T47D (cell line): Measurements from ENCODE around the gene GBGT1.

Experiments
- DNase-seq, 2 experiments: peaks; one replicate each; pipeline versions ENCODE4 v3.0.0 to v3.0.0-alpha.2; 2011 to 2012; ENCODE audit warnings: low read depth in 1 of 2, low spot score in 1 of 2
- JUND ChIP-seq: IDR thresholded peaks from 2 replicates; pipeline ENCODE4 v1.6.1; 2012; ENCODE audit warnings: low read depth
- in situ Hi-C: cut with HindIII; loops from 2 replicates; pipeline ENCODE4 v1.10.0; 2016; ENCODE audit warnings: low sequenced_read_pairs, low pct_unique_long_range_greater_than_20kb

The GBGT1 gene

DNA sequence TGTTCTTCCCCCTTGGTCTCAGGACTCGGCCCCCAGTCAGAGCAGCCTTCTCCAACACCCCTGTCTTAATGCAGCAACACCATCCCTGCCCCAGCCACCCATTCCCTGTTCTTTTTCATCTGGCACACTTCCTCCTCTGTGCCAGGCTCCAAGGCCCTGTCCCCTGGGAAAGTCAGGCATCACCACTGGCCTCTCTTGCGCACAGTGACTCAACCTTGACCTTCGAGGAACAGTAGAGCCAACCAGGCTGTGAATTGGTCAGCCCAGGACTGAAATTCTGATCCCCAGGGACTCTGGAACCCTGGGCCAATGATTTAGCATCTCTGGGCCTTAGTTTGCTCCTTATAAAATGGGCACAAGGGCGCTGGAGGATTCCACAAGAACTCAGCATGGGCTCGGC is 32.2 kb downstream of the GBGT1 start:
- no peak for DNase-seq
- in situ Hi-C loops = no loop called here
- TF ChIP-seq JUND = no peak

DNA sequence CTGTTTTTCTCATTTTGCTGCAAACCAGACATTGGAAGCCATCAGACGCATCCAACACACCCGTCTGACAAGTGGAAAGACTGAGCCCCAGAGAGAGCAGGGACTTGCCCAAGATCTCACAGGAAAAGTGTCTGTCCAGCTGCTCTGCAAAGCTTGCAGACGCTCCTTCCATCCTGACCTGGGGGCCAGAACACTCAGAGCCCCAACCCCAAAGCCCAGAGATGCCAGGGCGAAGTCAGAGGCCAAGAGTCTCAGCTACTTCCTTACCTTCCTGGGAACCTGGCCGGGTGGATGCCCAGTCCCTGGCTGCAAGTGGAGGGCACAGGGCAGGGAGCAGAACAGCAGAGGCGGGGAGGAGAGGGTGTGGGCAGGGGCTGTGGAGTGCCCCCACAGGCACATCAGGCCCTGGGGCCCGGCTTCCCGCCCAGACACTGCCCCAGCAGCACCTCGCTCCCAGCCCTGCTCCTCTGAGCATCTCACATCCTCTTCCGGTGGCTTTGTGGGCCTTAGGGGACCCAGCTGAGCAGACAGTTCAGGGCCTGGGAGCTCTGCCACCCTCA is 32.9 kb downstream of the GBGT1 start:
- in situ Hi-C loops = no loop called here
- DNase-seq = no peak

DNA sequence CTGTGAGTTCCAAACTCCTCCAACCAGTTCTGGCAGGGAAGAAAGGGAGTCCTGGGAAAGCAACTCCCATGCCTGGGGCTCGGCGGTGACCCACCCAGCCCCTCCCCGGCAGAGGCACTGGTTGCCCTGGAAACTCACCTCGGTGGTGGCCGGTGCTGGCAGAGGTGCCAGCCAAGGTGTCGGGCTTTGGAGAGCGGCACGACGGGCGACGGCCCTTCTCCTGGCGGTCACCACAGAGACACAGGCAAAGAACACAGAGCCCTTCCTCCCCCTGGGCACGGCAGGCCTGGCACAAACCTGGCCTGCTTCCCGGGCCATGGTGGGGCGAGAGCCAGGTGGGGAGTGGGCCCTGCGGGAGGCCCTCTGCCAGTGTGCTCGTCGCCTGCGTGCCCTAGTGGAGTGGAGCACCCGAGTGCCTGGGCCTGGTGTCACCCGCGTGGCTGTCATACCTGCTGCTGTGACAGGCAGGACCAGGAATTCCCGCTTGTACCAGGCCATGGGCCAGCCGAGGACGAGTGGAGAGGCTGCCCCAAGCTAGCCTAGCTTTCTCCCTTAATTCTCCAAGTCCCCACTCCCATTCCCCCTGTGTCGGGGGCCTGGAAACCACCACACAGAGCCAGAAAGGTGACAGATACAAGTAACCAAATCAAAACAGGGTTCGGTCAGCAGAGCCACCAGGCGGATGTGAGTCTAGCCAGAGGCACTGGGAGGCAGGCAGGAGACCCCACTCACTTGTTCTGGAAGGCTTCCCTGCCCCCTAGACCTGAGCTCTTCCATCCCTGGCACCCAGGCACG is 34.5 kb downstream of the GBGT1 start:
- DNase-seq = no peak
- in situ Hi-C loops = no loop called here
- no peak for TF ChIP-seq JUND

More for the DNA sequence above, 32.9 kb downstream of the GBGT1 start:
- no peak for TF ChIP-seq JUND

DNA sequence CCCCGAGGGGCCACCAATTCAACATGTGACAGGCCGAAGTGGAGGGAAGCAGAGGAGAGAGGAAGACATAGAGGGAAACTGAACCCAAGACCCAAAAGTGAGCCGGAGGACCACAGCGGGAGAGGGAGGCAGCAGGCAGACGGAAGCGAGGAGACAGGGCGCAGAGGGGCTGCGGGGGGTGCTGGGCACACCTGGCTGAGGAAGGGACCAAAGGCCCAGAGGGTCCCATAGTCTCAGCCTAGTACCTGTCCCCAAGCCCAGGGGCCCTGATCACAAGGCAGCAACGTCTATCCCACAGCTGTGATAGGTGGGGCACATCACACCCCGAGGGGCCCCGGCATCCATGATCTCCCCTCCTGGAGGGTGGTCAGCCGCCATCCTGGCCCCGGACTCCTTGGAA is 35.6 kb downstream of the GBGT1 start:
- no peak for TF ChIP-seq JUND
- no peak for DNase-seq
- in situ Hi-C loops = no loop called here

DNA sequence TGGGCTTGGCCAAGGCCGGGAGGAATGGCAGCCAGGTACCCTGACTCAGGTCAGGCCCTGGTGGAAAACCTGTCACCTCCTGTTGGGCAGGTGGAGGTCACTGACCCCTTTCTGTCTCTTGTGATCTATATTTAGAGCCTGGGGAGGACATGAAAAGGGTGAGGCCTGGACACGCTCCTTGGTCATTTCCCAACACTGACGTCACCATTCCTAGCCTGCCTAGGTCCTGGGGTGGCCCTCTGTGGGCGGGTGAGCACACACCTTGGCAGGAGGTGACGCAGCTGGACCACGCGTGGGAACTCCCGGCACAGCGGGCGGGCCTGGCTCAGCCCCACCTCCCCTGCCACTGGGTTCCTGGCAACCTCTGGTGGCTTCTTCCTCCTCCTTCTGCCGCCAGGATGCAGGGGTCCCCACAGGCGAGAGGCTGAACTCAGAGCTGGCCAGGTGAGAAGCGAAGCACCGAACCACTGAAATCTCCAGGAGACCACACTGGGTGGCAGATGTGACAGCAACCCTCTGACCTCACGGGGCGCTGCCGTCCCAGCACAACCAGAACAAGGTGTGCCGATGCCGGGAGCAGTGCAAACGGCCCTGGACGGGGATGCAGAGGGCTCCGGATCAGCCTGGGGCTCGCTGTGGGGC is 36.3 kb downstream of the GBGT1 start:
- DNase-seq = no peak
- TF ChIP-seq JUND = no peak
- in situ Hi-C loops = no loop called here

DNA sequence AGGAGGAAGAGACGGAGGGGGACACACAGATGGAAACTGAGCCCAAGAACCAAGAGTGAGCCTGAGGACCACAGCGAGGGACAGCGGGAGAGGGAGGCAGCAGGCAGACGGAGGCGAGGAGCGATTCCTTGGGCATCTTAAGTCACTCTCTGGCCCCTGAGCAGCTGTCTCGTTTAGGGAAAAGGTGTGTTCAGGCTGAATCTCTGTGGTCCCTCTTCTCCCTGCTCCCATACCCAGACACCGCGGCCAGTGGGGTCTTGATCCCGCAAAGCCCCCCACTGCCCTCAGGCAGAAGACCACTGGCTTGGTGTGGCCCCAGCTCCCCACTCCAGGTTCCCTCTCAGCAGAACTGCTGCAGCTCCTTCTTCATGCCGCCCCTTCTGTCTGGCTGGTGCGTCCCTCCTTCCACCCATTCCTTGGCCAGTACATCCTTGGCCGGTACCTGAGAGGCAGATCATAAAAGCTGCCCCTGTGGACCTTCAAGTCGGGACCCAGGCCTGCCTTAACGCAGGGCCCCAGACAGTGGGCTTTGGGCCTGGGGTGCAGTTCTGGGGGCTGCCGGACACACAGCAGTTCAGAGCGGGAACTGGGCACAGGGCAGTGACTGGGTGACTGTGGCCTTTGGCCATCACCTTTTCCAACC is 36.9 kb downstream of the GBGT1 start:
- DNase-seq = no peak
- in situ Hi-C loops = no loop called here
- TF ChIP-seq JUND = no peak

DNA sequence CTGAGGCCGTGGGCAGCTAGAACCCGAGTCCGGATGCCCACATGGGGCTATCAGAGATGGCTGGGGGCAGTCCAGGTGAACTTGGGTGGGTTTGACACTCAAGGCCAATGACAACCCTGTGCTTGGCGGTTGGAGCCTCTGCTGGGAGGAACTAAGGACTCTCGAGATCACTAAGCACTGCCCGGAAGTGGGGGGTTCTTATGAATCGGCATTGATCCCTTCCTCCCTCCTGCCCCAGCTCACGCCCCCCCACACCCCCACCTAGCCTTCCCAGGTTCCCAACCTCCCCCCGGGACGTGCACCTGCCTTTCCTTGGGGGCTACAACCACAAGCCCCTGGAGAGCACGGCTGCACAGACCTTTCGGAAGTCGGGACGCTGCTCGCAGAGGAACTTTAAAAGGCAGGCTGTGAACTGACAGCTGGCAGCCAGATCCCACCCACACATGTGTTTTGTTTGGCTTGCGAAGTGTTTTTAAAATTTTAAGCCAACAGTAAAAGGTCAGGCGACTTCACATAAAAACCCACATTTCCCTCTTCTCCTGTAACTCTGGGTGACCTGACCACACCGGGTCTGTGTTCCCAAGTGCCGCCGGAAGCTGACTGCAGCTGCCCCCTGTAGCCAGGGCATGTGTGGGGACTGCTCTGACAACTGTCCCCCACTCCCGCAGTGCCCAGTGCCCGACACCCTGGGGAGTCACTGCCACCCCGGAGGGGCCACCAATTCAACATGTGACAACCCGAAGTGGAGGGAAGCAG is 37.6 kb downstream of the GBGT1 start:
- no peak for DNase-seq
- in situ Hi-C loops = no loop called here
- TF ChIP-seq JUND = no peak

DNA sequence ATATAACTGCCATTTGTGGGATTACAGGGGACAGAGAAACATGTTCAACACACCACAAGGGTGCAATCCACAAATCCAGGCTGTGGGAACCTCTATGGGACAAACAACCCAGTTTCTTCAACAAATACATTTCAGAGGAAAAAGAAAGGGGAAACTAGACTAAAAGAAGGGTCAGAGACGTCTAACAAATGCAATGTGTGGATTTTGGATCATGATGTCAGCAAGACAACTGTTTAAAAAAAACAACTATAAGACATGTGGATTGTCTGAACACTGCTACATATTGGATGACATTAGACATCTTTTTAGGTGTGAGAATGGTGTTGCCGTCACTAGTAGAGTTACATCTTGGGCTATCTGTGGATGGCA is 38.8 kb downstream of the GBGT1 start:
- DNase-seq = no peak
- in situ Hi-C loops = no loop called here
- no peak for TF ChIP-seq JUND

DNA sequence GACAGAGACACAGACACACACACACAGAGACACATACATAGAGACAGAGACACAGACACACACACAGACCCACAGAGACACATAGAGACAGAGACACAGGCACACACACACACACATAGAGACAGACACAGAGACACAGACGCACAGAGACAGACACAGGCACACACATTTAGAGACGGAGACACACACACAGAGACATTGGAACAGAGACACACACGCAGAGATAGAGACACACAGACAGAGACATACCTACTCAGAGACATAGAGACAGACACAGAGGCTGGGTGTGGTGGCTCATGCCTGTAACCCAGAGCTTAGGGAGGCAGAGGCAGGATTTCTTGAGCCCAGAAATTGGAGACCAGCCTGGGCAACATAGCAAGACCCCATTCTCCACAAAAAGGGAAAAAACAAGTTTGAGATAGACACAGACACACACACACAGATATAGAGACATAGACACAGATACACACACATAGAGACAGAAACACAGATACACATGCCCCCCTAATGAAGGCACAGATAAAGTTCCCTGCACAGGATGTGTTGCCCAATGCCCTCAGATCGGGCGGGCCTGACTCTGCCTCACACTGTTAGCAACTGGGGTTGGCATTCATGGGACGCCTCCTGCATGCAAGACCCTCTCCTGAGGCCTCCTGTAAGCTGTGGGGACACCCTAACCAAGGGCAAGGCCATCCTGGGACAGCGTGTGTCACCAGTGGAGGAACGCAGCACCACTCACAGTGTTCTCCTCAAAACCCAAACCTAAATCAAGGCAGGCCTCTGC is 39.4 kb downstream of the GBGT1 start:
- in situ Hi-C loops = no loop called here

DNA sequence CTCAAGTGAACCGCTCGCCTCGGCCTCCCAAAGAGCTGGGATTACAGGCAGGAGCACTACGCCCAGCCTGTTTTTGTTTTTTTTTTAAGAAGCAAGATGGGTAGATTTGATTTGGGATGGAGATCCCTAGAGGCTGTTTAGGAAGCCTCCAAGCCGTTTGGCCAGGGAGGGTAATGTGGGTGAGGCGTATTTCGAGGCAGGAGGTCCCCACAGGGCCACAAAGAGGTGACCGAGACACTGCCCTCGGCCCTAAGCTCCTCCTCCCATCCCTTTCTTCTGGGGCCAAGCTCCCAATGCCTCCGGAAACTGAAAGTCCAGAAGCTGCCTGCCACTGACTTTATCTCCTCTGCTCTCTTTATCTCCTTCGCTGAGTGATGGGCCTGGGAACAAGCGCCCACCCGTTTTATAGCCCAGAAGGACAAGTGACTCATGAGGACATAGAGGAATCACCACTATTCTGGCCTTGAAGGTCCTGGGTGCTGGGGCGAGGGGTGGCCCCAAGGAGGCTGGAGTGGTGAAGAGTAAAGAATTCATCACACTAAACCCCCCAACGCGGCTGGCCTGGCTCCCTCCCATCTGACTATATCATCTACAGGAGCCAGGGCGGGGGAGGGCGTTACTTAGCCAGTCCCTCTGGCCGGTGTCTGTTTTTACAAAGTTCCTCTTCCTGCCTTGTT is 40.6 kb downstream of the GBGT1 start:
- TF ChIP-seq JUND = no peak
- no peak for DNase-seq
- in situ Hi-C loops = no loop called here

More for the DNA sequence above, 39.4 kb downstream of the GBGT1 start:
- no peak for TF ChIP-seq JUND
- no peak for DNase-seq

DNA sequence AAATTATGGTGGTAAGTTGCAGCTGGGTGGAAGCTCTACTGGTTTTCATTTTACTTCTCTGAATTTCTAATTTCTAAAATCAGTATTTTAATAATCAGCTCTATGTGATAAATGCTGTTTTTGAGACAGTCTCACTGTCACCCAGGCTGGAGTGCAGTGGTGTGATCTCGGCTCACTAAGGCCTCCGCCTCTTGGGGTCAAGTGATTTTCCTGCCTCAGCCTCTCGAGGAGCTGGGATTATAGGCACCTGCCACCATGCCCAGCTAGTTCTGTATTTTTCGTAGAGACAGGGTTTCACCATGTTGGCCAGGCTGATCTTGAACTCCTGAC is 41.1 kb downstream of the GBGT1 start:
- DNase-seq = no peak
- in situ Hi-C loops = no loop called here
- TF ChIP-seq JUND = no peak
